HG02884 (cell line): ENCODE results near the gene SCT.

Source experiments
- ATAC-seq: cut with Tn5 transposase; IDR thresholded peaks from one replicate; pipeline ENCODE4 v1.9.1; 2021; ENCODE audit warnings: mild to moderate bottlenecking, moderate library complexity; ENCODE audit not compliant: unreplicated experiment

Gene SCT

DNA sequence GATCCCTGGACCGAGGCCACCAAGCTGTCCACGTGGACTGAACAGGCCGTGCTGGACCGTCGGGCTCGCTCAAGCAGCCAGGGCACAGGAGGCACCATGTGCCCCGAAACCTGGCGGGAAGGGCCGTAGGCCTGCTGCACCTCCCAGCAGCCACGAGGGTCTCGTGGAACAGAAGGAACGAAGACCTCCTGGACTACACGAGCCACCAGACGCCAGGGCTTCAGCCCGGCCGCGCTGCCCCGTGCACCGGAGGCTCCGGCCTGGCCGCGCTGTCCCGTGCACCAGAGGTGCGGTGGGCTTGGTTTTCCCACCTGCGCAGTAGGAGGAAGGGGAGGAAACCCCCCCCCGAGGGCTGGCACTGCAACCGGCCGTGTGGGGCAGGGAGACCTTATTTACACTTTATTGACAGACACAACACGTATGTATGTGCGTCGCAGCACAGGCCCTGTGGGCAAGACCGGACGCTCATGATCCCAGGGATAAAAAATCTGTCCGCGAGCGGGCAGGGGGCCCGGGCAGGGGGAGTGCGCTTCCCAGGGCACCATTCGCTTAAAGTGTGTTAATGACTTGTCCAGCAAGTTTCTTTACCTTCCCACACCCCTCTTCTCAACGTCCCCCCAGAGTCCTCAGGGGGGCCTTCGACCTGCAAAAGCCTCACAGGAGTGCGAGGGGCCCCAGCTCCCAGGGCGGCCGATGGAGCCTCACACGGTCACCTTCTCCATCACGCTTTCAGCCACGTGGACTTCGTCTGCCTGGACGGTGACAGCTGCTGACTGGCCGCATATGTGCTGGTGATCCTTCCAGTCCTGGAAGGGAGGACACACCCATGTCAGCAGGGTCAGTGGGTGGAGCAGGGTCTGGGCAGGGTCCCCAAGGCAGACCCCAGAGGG is 17.1 kb upstream of the SCT start:
- no peak for ATAC-seq

DNA sequence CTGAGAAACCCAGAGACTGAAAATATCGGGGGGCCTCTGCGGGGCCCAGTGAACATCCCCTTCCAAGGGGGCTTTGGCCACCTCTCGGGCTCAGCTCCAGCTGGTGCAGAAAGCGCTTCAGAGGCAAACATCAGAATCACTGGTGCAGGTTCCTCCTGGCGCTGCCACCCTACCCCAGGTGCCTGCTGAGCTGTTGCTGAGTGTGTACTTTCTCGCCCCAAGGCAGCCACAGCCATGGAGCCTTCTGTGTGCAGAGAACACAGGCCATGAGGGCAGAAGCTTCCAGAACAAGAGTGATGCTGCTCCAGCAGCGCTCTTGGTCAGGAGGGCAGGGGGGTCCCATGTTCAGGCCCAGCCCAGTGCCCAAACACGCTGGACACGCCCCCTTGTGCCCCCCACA is 16.4 kb upstream of the SCT start:
- no peak for ATAC-seq

DNA sequence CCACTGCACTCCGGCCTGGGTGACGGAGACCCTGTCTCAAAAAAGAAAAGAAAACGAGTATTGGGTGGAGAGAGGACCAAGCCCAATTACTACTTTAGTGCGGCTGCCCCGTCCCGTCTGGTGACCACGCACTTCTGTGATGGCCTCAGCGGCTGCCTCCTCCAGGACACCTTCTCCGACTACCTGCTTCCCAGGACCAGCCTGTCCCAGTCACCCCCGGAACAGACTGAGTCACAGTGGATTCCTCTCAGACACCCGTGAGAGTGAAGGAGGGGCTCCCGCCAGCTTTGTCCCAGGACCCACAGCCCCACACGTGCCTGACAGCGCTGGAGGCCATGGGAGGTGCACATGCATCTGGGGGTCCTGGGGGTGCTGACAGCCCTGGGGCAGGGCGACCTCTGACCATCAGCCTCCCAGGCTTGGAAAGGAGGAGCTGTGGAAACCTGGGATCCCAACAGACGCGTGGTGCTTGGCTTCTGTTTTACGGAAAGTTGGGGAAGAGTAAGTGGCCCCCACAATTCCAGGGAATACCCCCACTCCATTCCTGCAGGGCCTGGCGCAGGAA is 14.9 kb upstream of the SCT start:
- no peak for ATAC-seq

DNA sequence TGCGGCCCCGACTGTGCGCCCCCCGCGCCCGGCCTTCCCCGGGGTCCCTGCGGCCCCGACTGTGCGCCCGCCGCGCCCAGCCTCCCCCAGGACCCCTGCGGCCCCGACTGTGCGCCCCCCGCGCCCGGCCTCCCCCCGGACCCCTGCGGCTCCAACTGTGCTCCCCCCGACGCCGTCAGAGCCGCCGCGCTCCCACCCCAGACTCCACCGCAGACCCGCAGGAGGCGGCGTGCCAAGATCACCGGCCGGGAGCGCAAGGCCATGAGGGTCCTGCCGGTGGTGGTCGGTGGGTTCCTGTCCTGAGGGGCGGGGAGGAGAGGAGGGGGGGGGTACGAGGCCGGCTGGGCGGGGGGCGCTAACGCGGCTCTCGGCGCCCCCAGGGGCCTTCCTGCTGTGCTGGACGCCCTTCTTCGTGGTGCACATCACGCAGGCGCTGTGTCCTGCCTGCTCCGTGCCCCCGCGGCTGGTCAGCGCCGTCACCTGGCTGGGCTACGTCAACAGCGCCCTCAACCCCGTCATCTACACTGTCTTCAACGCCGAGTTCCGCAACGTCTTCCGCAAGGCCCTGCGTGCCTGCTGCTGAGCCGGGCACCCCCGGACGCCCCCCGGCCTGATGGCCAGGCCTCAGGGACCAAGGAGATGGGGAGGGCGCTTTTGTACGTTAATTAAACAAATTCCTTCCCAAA is 13.2 kb upstream of the SCT start:
- ATAC-seq, result no peak

DNA sequence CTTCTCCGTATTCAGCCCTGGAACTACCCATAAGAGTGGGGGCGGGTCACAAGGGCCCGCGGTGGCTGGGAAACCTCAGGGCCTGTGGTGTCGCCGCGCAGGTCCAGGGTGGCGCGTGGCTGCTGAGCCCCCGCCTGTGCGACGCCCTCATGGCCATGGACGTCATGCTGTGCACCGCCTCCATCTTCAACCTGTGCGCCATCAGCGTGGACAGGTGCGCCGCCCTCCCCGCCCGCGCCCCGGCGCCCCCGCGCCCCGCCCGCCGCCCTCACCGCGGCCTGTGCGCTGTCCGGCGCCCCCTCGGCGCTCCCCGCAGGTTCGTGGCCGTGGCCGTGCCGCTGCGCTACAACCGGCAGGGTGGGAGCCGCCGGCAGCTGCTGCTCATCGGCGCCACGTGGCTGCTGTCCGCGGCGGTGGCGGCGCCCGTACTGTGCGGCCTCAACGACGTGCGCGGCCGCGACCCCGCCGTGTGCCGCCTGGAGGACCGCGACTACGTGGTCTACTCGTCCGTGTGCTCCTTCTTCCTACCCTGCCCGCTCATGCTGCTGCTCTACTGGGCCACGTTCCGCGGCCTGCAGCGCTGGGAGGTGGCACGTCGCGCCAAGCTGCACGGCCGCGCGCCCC is 12.5 kb upstream of the SCT start:
- no peak for ATAC-seq

DNA sequence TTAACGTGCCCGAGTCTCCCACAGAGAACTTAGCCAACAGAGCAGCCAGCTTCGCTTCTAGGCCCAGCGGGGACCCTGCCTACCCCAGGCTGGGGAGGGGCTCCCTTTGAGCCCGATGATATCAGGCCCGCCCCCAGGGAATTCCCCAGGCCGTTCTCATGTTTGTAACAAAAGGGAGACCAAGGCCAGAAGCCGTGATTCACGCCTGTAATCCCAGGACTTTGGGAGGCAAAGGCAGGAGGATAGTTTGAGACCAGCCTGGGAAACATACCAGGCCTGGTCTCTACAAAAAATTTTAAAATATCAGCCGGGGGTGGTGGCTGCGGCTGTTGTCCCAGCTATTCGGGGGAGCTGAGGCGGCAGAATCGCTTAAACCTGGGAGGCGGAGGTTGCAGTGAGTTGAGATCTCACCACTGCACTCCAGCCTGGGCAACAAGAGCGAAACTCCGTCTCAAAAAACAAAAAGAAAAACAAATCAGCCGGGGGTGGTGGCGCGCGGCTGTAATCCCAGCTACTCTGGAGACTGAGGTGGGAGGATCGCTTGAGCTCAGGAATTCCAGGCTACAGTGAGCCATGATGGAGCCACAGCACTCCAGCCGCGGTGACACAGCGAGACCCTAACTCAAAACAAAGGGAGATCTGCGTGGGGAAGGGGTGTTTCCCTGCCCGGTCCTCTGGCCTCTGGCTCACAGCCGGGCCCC is 11.8 kb upstream of the SCT start:
- no peak for ATAC-seq

DNA sequence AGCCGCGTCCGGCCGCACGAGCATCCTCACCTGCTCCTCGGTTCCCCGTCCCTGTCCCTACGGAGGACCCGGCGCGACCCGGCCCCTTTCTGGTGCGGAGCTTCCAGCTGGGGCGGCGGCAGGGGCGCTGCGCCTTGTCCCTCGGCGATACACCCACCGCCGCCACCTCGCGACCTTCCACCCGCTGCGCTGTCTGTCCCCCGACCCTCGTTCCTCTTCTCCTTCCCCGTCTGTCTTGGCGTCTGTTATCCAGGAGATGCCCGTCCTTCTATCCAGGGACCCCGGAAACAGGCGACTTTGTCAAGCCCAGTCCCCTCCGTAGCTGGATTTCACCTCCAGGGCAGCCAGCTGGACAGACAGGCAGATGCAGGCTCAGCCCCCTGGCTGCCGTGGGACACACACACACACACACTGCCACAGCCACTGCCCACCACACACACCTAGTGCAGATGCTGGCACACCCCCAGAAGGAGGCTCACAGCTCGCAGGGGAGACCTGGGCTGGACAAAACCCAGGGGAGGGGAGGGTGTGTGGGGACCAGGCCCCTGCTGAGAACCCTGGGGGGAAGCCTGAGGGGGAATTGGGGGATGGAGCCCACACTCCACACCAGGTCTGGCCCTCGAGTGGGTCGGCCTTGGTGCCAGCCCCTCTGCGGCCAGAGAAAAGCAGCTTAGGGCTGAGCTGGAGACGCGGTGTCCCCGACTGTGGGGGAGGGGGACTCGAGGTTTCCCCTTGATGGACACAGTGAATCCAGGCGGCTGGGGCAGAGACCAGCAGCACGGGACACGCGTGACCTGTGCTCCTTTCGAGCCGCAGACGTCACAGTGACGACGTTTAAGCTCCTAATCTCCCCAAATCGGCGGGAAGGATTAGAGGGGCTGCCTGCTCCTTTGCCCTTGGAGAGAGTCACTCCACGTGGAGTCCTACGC is 10.9 kb upstream of the SCT start:
- no peak for ATAC-seq

DNA sequence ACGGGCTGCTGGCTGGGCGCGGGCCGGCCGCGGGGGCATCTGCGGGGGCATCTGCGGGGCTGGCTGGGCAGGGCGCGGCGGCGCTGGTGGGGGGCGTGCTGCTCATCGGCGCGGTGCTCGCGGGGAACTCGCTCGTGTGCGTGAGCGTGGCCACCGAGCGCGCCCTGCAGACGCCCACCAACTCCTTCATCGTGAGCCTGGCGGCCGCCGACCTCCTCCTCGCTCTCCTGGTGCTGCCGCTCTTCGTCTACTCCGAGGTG is 10.3 kb upstream of the SCT start:
- no peak for ATAC-seq

DNA sequence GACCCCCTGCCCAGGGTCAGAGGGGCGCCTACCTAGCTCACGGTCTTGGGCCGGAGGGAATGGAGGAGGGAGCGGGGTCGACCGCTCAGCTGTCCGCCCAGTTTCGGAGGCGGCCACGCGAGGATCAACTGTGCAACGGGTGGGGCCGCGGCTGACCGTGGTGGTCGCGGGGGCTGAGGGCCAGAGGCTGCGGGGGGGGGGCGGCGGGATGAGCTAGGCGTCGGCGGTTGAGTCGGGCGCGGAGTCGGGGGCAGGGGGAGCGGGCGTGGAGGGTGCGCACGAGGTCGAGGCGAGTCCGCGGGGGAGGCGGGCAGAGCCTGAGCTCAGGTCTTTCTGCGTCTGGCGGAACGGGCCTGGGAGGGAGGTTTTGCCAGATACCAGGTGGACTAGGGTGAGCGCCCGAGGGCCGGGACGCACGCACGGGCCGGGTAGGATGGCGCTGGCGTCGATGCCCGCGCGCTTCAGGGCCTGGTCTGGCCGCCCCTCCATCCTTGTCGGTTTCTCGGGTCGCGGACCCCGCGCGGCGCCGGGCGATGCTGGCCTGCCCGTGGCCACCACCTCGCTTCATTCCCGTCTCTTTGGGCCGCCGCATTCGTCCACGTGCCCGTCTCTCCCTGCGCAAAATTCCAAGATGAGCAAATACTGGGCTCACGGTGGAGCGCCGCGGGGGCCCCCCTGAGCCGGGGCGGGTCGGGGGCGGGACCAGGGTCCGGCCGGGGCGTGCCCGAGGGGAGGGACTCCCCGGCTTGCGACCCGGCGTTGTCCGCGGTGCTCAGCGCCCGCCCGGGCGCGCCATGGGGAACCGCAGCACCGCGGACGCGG is 9.7 kb upstream of the SCT start, which contains the start of gene DRD4:
Gene DRD4 (plus strand): TSS at position 759 of the 822 bp plus-strand sequence. CDS start 36 bp downstream, at position 795.
- ATAC-seq, result no peak

DNA sequence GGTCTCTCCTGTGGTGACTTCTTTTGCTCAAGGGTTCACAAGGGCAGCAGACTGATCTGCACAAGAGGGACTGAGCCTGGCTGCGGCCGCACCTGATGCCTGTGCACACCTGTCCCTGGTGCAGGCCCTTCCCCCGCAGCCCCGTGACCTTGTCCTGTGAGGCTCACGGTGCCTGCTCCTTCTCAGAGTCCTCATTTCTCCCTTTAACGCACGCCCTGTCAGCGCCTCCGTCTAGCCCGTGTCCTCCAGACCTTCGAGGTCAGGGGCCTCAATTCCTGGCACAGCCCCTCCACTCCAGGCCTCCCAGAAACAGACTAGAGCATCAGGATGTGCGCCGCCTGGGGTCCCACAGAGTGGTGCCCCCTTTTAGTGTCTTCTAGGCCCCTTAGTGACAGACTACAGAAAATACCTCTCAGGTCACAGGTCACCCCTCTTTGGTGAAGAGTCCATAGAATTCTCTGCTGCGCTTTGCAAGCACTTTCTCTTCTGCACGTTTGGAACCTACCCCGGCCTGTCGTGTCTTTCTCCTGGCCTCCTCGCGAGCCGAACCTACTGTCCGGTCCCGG is 9.0 kb upstream of the SCT start:
- no peak for ATAC-seq

DNA sequence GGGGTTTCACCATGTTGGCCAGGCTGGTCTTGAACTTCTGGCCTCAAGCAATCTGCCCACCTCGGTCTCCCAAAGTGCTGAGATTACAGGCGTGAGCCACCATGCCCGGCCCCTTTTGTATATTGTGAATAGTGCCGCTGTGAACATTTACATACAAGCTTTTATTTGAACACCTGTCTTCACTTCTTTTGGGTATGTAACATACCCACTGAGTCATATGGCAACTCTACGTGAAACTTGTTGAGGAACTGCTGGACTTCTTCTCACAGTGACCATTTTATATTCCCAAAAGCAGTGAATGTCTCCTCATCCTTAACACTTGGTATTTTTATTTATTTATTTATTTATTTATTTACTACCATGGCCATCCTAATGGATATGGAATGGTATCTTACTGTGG is 3.9 kb upstream of the SCT start:
- ATAC-seq, result no peak

DNA sequence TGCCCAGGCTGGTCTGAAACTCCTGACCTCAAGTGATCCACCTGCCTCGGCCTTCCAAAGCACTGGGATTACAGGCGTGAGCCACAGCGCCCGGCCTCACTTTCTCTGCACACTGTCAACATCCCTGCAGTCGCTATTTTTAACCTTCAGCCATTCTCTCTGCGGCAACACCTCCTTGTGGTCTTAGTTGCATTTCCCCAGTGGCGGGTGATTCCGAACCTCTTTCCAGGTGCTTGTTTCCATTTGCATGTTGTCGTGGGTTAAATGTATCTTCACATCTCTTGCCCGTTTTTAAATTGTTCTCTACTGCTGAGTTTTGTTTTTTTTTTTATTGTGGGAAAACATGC is 2.2 kb upstream of the SCT start:
- ATAC-seq, result no peak

DNA sequence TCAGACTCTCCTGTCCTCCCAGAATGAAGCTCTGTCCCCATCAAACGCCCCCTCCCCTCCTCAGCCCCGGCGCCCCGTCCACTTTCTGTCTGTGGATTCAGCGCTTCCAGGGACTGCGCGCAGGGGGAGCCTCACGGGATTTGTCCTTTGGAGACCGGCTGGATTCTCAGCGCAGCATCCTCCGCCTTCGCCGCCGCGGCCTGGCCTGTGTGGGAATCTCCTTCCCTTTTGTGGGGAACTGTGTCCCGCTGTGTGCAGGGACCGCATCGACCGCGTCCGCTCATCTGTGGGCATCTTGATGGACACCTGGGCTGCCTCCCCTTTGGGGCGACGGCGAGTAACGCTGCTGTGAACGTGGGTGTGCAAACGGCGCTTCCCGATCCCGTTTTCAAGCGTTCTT is 1.1 kb upstream of the SCT start:
- ATAC-seq, result no peak

DNA sequence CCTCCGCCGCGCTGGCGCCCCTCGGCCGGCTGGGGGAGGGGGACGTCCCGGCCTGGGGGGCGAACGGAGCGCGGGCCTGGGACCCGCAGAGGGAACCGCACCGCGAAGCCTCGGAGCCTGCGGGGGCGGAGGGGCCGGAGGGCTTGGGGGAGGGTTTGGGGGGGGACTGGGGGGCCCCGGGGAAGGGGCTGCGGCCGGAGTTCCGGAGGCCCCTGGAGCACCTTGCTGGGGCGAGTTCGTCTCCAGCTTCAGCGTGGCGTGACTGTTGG is 261 bp upstream of the SCT start:
- ATAC-seq, result no peak

DNA sequence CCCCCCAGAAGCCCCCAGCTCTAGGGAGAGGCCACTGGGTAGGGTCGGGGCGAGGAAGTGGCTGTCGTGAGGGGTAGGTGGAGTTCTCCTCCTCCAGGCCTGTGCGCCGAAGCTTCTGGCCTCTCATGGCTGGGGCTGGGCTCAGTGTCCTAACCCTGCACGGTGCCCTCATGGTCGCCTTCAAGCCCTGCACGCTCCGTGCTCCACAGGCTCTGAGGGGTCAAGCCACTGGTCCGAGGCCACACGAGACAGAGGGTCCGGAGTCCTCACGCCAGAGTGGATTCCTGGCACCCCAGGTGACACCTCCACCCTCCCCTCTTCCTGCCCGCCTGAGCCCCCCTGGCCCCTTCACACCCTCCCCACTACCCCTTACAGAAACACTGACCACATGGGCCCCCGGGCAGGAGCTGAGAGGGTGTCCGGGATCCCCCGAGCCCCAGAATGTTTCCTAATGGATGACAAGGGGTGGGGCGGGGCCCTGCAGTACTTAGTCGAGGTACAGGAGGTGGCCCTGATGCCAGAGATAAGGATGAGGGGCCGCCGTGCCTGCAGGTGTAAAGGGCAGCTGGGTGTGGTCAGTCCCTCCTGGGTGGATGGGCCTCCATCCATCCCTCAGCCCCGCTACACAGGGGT is 1.2 kb downstream of the SCT start:
- ATAC-seq, result no peak

DNA sequence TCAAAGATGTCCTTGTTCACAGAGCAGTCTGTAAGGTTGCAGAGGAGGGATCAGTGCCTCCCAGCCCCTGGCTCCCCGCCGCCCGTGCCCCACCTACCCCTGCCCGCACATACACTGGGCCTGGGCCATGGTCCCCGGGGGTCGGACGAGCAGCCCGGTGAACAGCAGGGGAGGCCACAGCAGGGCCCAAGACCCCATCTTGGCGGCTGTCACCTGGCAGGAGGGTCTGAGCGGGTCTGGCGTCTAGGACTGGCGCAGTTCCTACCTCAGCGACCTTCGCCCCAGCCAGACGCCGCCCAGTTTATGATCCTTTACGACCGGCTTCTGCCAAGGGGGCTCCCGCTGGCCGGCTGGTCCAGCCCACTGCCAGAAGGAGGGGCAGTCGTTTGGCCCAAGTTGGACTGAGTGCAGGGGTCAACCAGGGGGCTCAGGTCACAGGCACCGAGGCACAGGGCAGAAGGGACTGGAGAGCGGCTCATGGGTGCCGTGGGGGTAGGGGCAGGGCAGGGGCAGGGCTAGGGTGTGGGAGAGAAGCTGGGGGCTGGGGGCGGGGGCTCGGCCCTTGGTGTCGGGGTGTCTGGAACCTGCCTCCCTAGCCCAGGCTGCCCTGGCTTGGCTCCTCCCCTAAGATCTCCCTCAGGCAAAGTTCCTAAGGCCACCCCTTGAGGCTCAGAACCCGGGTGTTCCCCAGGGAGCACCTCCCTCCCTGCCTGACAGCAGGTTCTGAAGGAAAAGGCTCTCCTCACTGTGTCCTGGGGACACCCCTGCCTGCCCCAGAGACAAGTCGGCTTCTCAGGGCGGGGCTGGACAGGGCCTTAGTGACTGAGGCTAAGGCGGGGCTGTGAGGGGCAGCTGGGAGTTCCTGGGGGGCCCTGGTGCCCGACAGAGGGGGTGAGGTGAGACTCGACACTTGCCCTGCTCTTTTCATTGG is 2.0 kb downstream of the SCT start, which contains the start of gene CDHR5:
Gene CDHR5 (minus strand): TSS at position 251 of the 931 bp plus-strand sequence. CDS start 53 bp downstream, at position 198.
- no peak for ATAC-seq

DNA sequence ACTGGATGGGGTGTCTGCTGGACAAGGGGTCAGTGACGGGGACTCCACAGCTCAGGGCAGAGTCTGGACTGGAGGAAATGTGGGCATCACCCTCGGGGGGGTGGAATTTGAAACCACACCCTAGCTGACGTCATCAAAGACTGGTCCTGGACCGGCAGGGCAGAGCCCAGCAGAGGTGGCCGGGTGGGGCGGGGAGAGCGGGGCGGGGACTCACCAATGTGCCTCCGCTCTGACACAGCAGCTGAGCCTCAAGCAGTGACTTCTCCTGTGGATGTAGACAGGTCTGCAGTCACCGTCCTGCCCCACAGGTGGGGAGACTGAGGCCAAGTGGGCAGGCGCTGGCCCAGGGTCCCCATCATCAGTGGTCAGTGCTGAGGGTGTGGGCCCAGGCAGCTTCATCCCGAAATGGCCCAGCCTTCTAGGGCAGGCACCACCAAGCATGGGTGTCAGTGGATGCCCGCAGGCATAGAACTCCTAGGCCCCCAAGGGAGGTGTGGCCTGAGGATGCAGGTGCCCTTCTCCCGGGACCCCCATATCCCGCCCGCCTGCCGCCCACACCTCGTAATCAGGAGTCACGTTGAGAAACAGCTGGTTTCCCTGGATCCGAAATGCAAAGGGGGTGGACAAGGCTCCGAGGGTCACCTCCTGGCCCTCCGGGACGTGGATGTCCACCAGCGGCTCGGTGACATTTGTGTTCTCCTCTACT is 2.8 kb downstream of the SCT start:
- no peak for ATAC-seq
